GM12864 (cell line): ENCODE results near the gene SLC16A2.
"Not testable (repeated sequence)": the region's sequence is repeated elsewhere in the genome, so short reads cannot be mapped to it uniquely, and the experiment has no call there.

Source experiments
- DNase-seq: peaks from one replicate; pipeline ENCODE4 v3.0.0-alpha.2; 2011; ENCODE audit warnings: low read depth
- H3K4me3 ChIP-seq: 2 replicates; pipeline ENCODE4 v1.5.1; 2011; ENCODE audit warnings: mild to moderate bottlenecking, low read depth, low read length, control low read depth
- CTCF ChIP-seq: IDR thresholded peaks from 2 replicates; pipeline ENCODE4 v1.5.1; 2011; ENCODE audit warnings: low read depth, mild to moderate bottlenecking, moderate library complexity, low read length, control low read depth, inconsistent platforms; ENCODE audit errors: missing control alignments

Gene SLC16A2

GRCh38 chrX:74511704-74512103 lies 90.4 kb downstream of the SLC16A2 start:
- H3K4me3 ChIP-seq, result no peak overlapping the region
- no peak for TF ChIP-seq CTCF
- DNase-seq, result no peak

GRCh38 chrX:74514384-74514783 lies 93.1 kb downstream of the SLC16A2 start:
- DNase-seq, result no peak
- H3K4me3 ChIP-seq, result no peak overlapping the region
- TF ChIP-seq CTCF, result no peak

GRCh38 chrX:74515356-74515755 lies 94.1 kb downstream of the SLC16A2 start:
- no peak for DNase-seq
- H3K4me3 ChIP-seq, result no peak overlapping the region
- TF ChIP-seq CTCF, result no peak

- not testable (repeated sequence) for DNase-seq, H3K4me3 ChIP-seq
These were observed 94.7 kb downstream of the SLC16A2 start for GRCh38 chrX:74516013-74516412.

- TF ChIP-seq CTCF, result no peak
- no peak for DNase-seq
These were observed 98.6 kb downstream of the SLC16A2 start for GRCh38 chrX:74519870-74520269.

GRCh38 chrX:74520291-74520690 lies 99.0 kb downstream of the SLC16A2 start:
- no peak overlapping the region for H3K4me3 ChIP-seq
- DNase-seq, result no peak
- TF ChIP-seq CTCF, result no peak

More at GRCh38 chrX:74519870-74520269, 98.6 kb downstream of the SLC16A2 start:
- H3K4me3 ChIP-seq, result no peak overlapping the region

GRCh38 chrX:74520896-74521295 lies 99.6 kb downstream of the SLC16A2 start:
- DNase-seq, result no peak
- no peak for TF ChIP-seq CTCF
- no peak overlapping the region for H3K4me3 ChIP-seq
